Heart left ventricle (tissue), 16 donors: Measurements from ENCODE around the gene FBL. TPM values are rescaled to one million over a fixed set of nuclear protein-coding genes. Genes with fewer than 3 reads are reported as not detected.

Experiments used
- ATAC-seq, 4 donors: fragments of 200-7000 bp; cut with Tn5 transposase; one replicate each; pipeline ENCODE4 v1.9.1; 2020 to 2022; ENCODE audit warnings: moderate library complexity in 4 of 4, mild to moderate bottlenecking in 3 of 4, moderate number of reproducible peaks in 1 of 4
- DNase-seq, 5 donors: peaks; one replicate each; pipeline ENCODE4 v3.0.0-alpha.2; 2020
- H3K27ac ChIP-seq, 12 donors: fragments of 200-600 bp; sonication (generic) in 4 of 12; one replicate each; pipeline versions ENCODE4 v1.5.0 to v1.8.0; 2016 to 2022; ENCODE audit warnings: mild to moderate bottlenecking in 2 of 12
- H3K27me3 ChIP-seq, 9 donors: fragments of 200-600 bp; sonication (generic) in 2 of 9; one replicate each; pipeline versions ENCODE4 v1.5.1 to v1.8.0; 2016 to 2022; ENCODE audit warnings: mild to moderate bottlenecking in 3 of 9
- H3K36me3 ChIP-seq, 9 donors: fragments of 200-600 bp; sonication (generic) in 2 of 9; one replicate each; pipeline versions ENCODE4 v1.5.0 to v1.8.0; 2018 to 2022; ENCODE audit warnings: mild to moderate bottlenecking in 2 of 9
- H3K4me1 ChIP-seq, 12 donors: fragments of 200-600 bp; sonication (generic) in 4 of 12; one replicate each; pipeline versions ENCODE4 v1.5.0 to v1.8.0; 2016 to 2022; ENCODE audit warnings: mild to moderate bottlenecking in 3 of 12
- H3K4me3 ChIP-seq, 12 donors: fragments of 200-600 bp; sonication (generic) in 4 of 12; one replicate each; pipeline versions ENCODE4 v1.5.0 to v1.8.0; 2017 to 2022; ENCODE audit warnings: mild to moderate bottlenecking in 9 of 12, moderate library complexity in 4 of 12
- H3K9me3 ChIP-seq, 12 donors: fragments of 200-600 bp; sonication (generic) in 4 of 12; one replicate each; pipeline versions ENCODE4 v1.5.0 to v1.8.0; 2016 to 2022; ENCODE audit warnings: mild to moderate bottlenecking in 1 of 12
- CTCF ChIP-seq, 12 donors: fragments of 200-600 bp; sonication (generic) in 4 of 12; IDR thresholded peaks; one replicate each; pipeline versions ENCODE4 v1.5.0 to v1.8.0; 2018 to 2022; ENCODE audit warnings: antibody characterized with exemption in 12 of 12, mild to moderate bottlenecking in 5 of 12
- POLR2A ChIP-seq, 2 donors: fragments of 450-650 bp; IDR thresholded peaks; one replicate each; pipeline ENCODE4 v1.6.1; 2017; ENCODE audit warnings: antibody characterized with exemption in 2 of 2, mild to moderate bottlenecking in 2 of 2, moderate library complexity in 2 of 2
- WGBS, 4 donors: extraction: QIAGEN DNeasy Blood & Tissue Kit in 2 of 4; methylation state at CpG; one replicate each; pipeline versions ENCODE4 v1.1.5 to v1.1.7; 2013 to 2018; 5-methylcytosine and 5-hydroxymethylcytosine counted together
- intact Hi-C, 10 donors: fragments of 100-400 bp; cut with DNase I; formaldehyde crosslinking; loops; one replicate each; pipeline versions ENCODE4 v1.11.1 to v1.14.2; 2022
- polyA plus RNA-seq, 2 donors: library from polyadenylated mRNA; stranded (reverse); fragments of 200-250 nt; gene quantifications; one replicate each; pipeline ENCODE4 v1.2.3, GENCODE V29; 2013
- total RNA-seq, 9 donors: library from RNA; depleted of rRNA in 2 of 9; stranded (reverse); fragments of >200 nt in 2 of 9; fragmentation: NEBNext Ultra II Directional in 3 of 9; extraction: Animal tissue kit (Norgen Biotek cat#: 25700) in 3 of 9; gene quantifications; one replicate each; pipeline versions ENCODE4 v1.1.0 to v1.2.4, GENCODE V29; 2016 to 2023
- donor health status: ischemic (EF 13 %, LVEDD 7.1; RV severe dilation, severe dysfunction).
- donor health status: healthy with polysubstance abuse.
- donor health status: DM: no; HTN: yes; CAD: no.
- donor health status: DM: no; HTN: no; CAD: no.
- donor health status: ischemic (EF 25% LVEDD 6.9; RV normal size, moderate dysfunction).
- donor health status: ischemic (EF 25% LVEDD 5.7; RV mildly dilated, moderate dysfunction).
- donor health status: healthy.
- donor health status: DM: yes; HTN: yes; CAD: no.
- donor health status: ischemic (EF 35%, LVEDD 5.7; RV mildly dilated, moderate dysfunction).
- donor health status: nonischemic (EF 11% LVEDD 7.7; RV severe dilation, severe dysfunction).
- donor health status: DM: yes; HTN: yes; CAD: no.
- donor health status: PGD.
- donor health status: ischemic (EF 29% LVEDD 5.4; RV normal size, mild dysfunction).
- donor health status: nonischemic (EF 23%, LVEDD 6.1; RV moderate dilation, normal function).

The FBL gene
- total and polyA plus RNA-seq, 11 donors, result 44.3 to 169 (median 72.5) TPM

GRCh38 chr19:39865186-39865585, 19.0 kb upstream of the FBL start:
- no peaks in the 10 kb centered on the region for H3K4me1 ChIP-seq
- ATAC-seq (no peak), DNase-seq (no peak)
- intact Hi-C loops, result no loop called here
- TF ChIP-seq POLR2A (IDR thresholded peaks at IDR 0.05), result no peak
- no peak for TF ChIP-seq CTCF (IDR thresholded peaks at IDR 0.05)
- no peak overlapping the region for H3K4me3 ChIP-seq
- H3K9me3 ChIP-seq, result no peaks in the 10 kb centered on the region
- 80 to 97% (median 87%) methylated on average over 2 of the region's 2 CpGs for WGBS, 4 donors
- no peaks in the 10 kb centered on the region for H3K27me3 ChIP-seq
- H3K36me3 ChIP-seq, result no peaks in the 10 kb centered on the region
- no peak overlapping the region for H3K27ac ChIP-seq

- no peaks in the 10 kb centered on the region for H3K36me3 ChIP-seq
- H3K27ac ChIP-seq, result no peak overlapping the region
- no peak overlapping the region for H3K4me3 ChIP-seq
- H3K27me3 ChIP-seq, result peaks cover 0 to under 1% (median 0%) of the 10 kb centered on the region in 9 donors
- intact Hi-C loops, result no loop called here
- TF ChIP-seq POLR2A (IDR thresholded peaks at IDR 0.05) (no peak), CTCF (IDR thresholded peaks at IDR 0.05) (no peak)
- ATAC-seq, result no peak
- H3K9me3 ChIP-seq, result no peaks in the 10 kb centered on the region
- no peaks in the 10 kb centered on the region for H3K4me1 ChIP-seq
- WGBS, 4 donors, result 74 to 80% (median 76%) methylated on average over 2 of the region's 2 CpGs
- no peak for DNase-seq
These were observed 17.9 kb upstream of the FBL start for GRCh38 chr19:39864118-39864517.

GRCh38 chr19:39858541-39858940, 12.4 kb upstream of the FBL start:
- Histone ChIP-seq H3K4me1 (no peaks in the 10 kb centered on the region), H3K36me3 (no peaks in the 10 kb centered on the region), H3K4me3 (no peak overlapping the region), H3K27me3 (peaks cover 0 to 4% (median 0%) of the 10 kb centered on the region in 9 donors), H3K9me3 (no peaks in the 10 kb centered on the region), H3K27ac (no peak overlapping the region)
- TF ChIP-seq CTCF (IDR thresholded peaks at IDR 0.05) (no peak), POLR2A (IDR thresholded peaks at IDR 0.05) (no peak)
- ATAC-seq (no peak), DNase-seq (peak in 1 of 5 donors; percentile 18)
- WGBS, 4 donors, result 13 to 75% (median 45%) methylated on average over 7 to 11 of the region's 11 CpGs
- intact Hi-C loops, result no loop called here

GRCh38 chr19:39852882-39853281, 6.7 kb upstream of the FBL start:
- 91 to 95% (median 93%) methylated on average over 7 of the region's 7 CpGs for WGBS, 4 donors
- ATAC-seq (no peak), DNase-seq (no peak)

More at GRCh38 chr19:39852882-39853281, 6.7 kb upstream of the FBL start:
- intact Hi-C loops, result no loop called here
- Histone ChIP-seq H3K36me3 (no peaks in the 10 kb centered on the region), H3K27me3 (peaks cover 0 to 4% (median 0%) of the 10 kb centered on the region in 9 donors), H3K4me1 (no peaks in the 10 kb centered on the region), H3K9me3 (no peaks in the 10 kb centered on the region), H3K4me3 (no peak overlapping the region), H3K27ac (no peak overlapping the region)
- no peak for TF ChIP-seq CTCF (IDR thresholded peaks at IDR 0.05)
- no peak for TF ChIP-seq POLR2A (IDR thresholded peaks at IDR 0.05)
